Measurements from ENCODE around the gene PTBP2. TPM values are rescaled to one million over a fixed set of nuclear protein-coding genes. Genes with fewer than 3 reads are reported as not detected.

The PTBP2 gene
- total RNA-seq, 3 donors from 2014 or later: 8.3 to 9.7 (median 8.7) TPM

- Mint-ChIP-seq H3K36me3 (ENCODE audit: insufficient read depth) (no peaks in the 10 kb centered on the region), H3K4me3 (no peak overlapping the region), H3K4me1 (ENCODE audit: low read depth) (no peaks in the 10 kb centered on the region), H3K9me3 (no peaks in the 10 kb centered on the region), H3K27me3 (ENCODE audit: low read depth) (no peaks in the 10 kb centered on the region)
- DNase-seq: no peak
- ATAC-seq: no peak
These were observed 103.6 kb downstream of the PTBP2 start for GRCh38 chr1:96825231-96825630.

DNA sequence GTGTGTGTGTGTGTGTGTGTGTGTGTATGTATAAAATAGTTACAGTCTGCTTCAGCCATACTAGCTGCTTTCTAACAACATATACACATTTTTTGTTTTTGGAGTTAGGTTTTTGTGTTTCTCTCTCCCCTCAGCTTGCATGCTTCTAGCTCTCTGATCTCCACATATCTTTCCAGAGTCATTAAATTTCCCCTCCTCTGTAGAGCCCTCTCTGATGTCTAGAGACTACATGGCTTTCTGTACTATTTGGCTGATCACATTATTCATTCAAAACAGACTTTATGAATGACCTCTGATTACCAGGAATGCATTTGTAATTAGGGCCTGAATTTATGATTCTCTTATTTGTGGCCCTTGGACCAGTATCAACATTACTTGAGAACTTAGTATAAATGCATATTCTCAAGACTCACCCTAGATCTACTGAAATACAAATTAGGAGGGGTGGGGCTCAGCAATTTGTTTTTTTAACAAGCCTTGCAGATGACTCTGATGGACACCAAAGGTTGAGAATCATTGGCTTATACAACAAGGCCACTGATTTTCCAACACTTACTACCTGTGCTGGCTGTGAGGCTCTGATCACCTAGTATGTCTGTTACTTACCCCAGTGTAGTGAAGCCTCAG is 104.5 kb downstream of the PTBP2 start:
- ATAC-seq: no peak
- Mint-ChIP-seq H3K4me1 (ENCODE audit: low read depth) (no peaks in the 10 kb centered on the region), H3K27me3 (ENCODE audit: low read depth) (no peaks in the 10 kb centered on the region), H3K9me3 (no peaks in the 10 kb centered on the region), H3K4me3 (no peak overlapping the region), H3K36me3 (ENCODE audit: insufficient read depth) (no peaks in the 10 kb centered on the region)
- no peak for DNase-seq

DNA sequence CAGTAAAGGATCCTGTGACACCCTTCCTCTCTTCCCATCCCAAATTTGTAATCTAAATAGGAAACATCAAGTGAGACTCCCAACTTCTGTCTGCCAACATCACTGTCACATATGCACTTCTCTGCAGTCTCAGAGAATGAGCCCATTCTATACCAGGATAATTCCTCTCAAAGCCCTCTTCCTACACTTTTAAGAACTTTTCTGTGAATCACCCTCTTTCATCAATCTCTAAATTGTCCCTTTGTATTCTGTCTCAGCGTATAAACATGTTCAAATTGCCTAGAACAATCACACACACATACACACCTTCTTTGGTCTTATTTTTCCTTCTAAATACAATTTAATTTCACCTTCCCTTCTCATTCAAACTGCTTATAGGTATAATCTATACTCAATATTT is 111.8 kb downstream of the PTBP2 start:
- no peak for DNase-seq
- Mint-ChIP-seq H3K36me3 (ENCODE audit: insufficient read depth) (no peaks in the 10 kb centered on the region), H3K27me3 (ENCODE audit: low read depth) (no peaks in the 10 kb centered on the region), H3K9me3 (no peaks in the 10 kb centered on the region), H3K4me3 (no peak overlapping the region), H3K4me1 (ENCODE audit: low read depth) (no peaks in the 10 kb centered on the region)
- no peak for ATAC-seq

- Mint-ChIP-seq H3K4me3 (no peak overlapping the region), H3K4me1 (ENCODE audit: low read depth) (no peaks in the 10 kb centered on the region), H3K9me3 (no peaks in the 10 kb centered on the region), H3K27me3 (ENCODE audit: low read depth) (no peaks in the 10 kb centered on the region), H3K36me3 (ENCODE audit: insufficient read depth) (no peaks in the 10 kb centered on the region)
- ATAC-seq (no peak), DNase-seq (no peak)
These were observed 113.4 kb downstream of the PTBP2 start for GRCh38 chr1:96834986-96835385.

DNA sequence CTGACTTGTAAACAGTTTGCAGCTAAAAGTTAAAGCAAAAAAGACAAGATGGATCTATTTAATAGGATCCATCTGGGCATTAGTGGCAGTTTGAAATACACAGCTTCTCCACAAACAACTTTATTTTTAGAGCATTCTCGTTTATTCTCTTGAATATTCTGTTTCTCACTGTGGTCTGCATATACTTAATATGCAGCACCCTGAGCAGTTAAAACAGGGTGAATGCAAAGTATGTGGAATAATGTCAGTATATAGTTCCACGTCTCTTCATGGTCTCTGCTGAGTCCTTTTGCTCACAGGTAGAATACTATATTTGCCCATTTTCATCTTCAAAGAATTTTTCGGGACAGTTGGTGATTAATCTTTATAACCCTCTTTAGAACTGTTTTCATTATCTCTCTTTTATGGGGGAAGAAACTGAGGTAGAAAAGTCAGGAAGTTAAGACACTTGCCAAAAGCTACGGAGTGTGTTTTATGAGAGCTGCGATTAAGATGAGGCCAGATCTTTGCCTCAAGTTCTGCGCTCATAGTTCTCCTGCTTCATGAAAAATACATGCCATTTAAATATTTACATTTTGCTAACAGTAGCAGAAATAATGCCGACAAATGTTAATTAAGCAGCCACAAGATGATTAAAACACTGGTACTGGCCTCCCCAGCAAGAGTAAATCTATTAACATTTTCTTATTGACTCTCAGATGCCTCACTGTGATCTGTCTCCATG is 115.6 kb downstream of the PTBP2 start:
- H3K4me1 Mint-ChIP-seq (ENCODE audit: low read depth): no peaks in the 10 kb centered on the region
- H3K27me3 Mint-ChIP-seq (ENCODE audit: low read depth): no peaks in the 10 kb centered on the region

GRCh38 chr1:96837781-96838216 is 116.2 kb downstream of the PTBP2 start:
- Mint-ChIP-seq H3K27me3 (ENCODE audit: low read depth) (no peaks in the 10 kb centered on the region), H3K36me3 (ENCODE audit: insufficient read depth) (no peaks in the 10 kb centered on the region), H3K4me3 (no peak overlapping the region), H3K9me3 (no peaks in the 10 kb centered on the region), H3K4me1 (ENCODE audit: low read depth) (no peaks in the 10 kb centered on the region)
- ATAC-seq (no peak), DNase-seq (no peak)

More for the DNA sequence above, 115.6 kb downstream of the PTBP2 start:
- Mint-ChIP-seq H3K36me3 (ENCODE audit: insufficient read depth) (no peaks in the 10 kb centered on the region), H3K4me3 (no peak overlapping the region), H3K9me3 (no peaks in the 10 kb centered on the region)
- DNase-seq (no peak), ATAC-seq (no peak)

DNA sequence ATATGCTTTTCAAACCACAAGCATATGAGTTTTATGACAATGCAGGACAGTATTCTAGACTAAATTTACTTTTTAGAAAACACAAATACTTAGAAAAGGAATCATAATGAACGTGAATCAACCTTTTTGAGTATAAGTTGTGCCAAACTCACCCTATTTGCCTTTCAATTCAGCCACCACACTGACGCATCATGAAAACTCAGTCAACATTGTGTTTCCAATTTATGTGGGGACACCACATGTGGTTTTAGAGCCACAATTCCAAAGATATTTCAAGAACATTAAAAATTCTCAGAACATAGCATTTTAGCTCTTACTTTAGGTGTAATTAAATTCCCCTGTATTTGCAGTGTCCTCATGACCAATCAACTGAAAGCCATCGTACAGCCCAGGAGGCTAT is 118.8 kb downstream of the PTBP2 start:
- Mint-ChIP-seq H3K4me1 (ENCODE audit: low read depth) (no peaks in the 10 kb centered on the region), H3K4me3 (no peak overlapping the region), H3K36me3 (ENCODE audit: insufficient read depth) (no peaks in the 10 kb centered on the region), H3K27me3 (ENCODE audit: low read depth) (no peaks in the 10 kb centered on the region), H3K9me3 (no peaks in the 10 kb centered on the region)
- DNase-seq (no peak), ATAC-seq (no peak)

DNA sequence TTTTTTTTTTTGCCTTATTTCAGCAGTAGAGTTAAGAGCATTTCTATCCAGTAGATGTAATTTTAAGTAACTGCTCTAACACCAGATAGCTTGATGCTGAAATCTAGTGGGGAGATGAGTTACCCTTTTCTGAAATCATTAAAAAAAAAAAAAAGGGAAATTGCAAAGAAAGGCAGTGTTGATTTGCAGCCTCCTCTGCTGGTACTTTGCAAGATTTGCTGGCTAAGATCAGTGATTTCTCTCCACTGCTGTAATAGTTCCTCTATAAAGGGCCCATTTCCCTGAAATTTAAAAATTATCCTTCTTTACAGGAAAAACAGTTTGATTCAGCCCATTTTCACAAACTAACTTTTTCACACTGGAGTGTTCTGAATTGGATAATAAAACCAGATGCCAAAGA is 120.6 kb downstream of the PTBP2 start:
- no peaks in the 10 kb centered on the region for H3K27me3 Mint-ChIP-seq (ENCODE audit: low read depth)
- ATAC-seq: no peak
- no peaks in the 10 kb centered on the region for H3K9me3 Mint-ChIP-seq
- H3K4me3 Mint-ChIP-seq: no peak overlapping the region
- no peak for DNase-seq
- no peaks in the 10 kb centered on the region for H3K36me3 Mint-ChIP-seq (ENCODE audit: insufficient read depth)
- no peaks in the 10 kb centered on the region for H3K4me1 Mint-ChIP-seq (ENCODE audit: low read depth)

- no peaks in the 10 kb centered on the region for H3K4me1 Mint-ChIP-seq (ENCODE audit: low read depth)
- no peaks in the 10 kb centered on the region for H3K27me3 Mint-ChIP-seq (ENCODE audit: low read depth)
- H3K9me3 Mint-ChIP-seq: no peaks in the 10 kb centered on the region
- ATAC-seq (no peak), DNase-seq (no peak)
- no peaks in the 10 kb centered on the region for H3K36me3 Mint-ChIP-seq (ENCODE audit: insufficient read depth)
- H3K4me3 Mint-ChIP-seq: no peak overlapping the region
These were observed 121.6 kb downstream of the PTBP2 start for GRCh38 chr1:96843196-96843595.

DNA sequence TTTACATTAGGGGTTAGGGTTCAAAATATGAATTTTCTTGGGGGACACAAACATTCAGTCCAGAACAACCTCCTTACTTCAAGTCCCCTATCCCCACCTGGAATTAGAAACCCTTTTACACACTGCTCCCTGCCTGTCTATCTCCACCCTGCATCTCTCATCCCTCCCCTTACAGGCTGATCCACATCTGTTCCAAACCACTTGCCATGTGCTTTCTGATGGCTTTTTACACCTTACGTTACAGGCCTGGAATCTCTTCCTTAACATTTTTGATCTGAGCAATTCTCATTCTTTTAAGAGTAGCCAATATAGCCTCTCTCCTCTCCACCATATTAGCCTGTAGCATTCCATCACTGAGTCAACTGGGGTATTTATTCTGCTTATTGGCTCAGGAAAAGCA is 122.0 kb downstream of the PTBP2 start:
- Mint-ChIP-seq H3K27me3 (ENCODE audit: low read depth) (no peaks in the 10 kb centered on the region), H3K36me3 (ENCODE audit: insufficient read depth) (no peaks in the 10 kb centered on the region), H3K4me3 (no peak overlapping the region), H3K4me1 (ENCODE audit: low read depth) (no peaks in the 10 kb centered on the region), H3K9me3 (no peaks in the 10 kb centered on the region)
- DNase-seq (no peak), ATAC-seq (no peak)

GRCh38 chr1:96845464-96845863 is 123.9 kb downstream of the PTBP2 start:
- no peaks in the 10 kb centered on the region for H3K4me1 Mint-ChIP-seq (ENCODE audit: low read depth)
- ATAC-seq: peak in 1 of 2 donors; percentile 50
- no peak for DNase-seq
- H3K9me3 Mint-ChIP-seq: no peaks in the 10 kb centered on the region
- H3K4me3 Mint-ChIP-seq: no peak overlapping the region
- no peaks in the 10 kb centered on the region for H3K36me3 Mint-ChIP-seq (ENCODE audit: insufficient read depth)
- no peaks in the 10 kb centered on the region for H3K27me3 Mint-ChIP-seq (ENCODE audit: low read depth)

DNA sequence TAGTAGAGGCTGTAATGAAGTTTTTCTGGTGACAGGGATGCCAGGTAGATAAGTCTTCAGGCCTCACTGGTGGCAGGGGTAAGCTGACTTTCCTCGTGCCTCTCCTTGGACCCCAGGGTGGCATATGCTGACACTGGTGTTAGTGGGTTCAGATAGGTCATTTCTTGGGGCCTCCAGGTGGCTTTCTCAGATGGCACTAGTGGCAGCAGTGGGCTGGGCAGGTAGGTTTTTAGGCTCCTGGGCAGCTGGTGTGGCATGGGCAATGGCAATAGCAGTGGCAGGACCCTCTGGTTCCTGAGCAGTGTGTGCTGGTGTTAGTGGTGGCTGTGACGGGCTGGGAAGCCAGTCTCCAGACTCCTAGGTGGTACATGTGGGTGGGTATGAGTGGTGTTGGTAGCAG is 140.3 kb downstream of the PTBP2 start:
- Mint-ChIP-seq H3K27me3 (ENCODE audit: low read depth) (peaks cover 10% of the 10 kb centered on the region), H3K36me3 (ENCODE audit: insufficient read depth) (no peaks in the 10 kb centered on the region), H3K9me3 (peaks cover 23% of the 10 kb centered on the region), H3K4me1 (ENCODE audit: low read depth) (no peaks in the 10 kb centered on the region), H3K4me3 (no peak overlapping the region)
- no peak for ATAC-seq
- no peak for DNase-seq

GRCh38 chr1:96863449-96863848 is 141.9 kb downstream of the PTBP2 start:
- Mint-ChIP-seq H3K9me3 (peaks cover 23% of the 10 kb centered on the region), H3K4me1 (ENCODE audit: low read depth) (no peaks in the 10 kb centered on the region), H3K27me3 (ENCODE audit: low read depth) (peaks cover 10% of the 10 kb centered on the region), H3K36me3 (ENCODE audit: insufficient read depth) (no peaks in the 10 kb centered on the region), H3K4me3 (no peak overlapping the region)
- ATAC-seq: no peak
- no peak for DNase-seq

All from activated T-cell treated with anti-CD3 and anti-CD28 coated beads, Interleukin-2, amount 50 U/mL, for 4 hours (primary cell).